ENCODE measurements around the gene ZNF74.

The ZNF74 gene

DNA sequence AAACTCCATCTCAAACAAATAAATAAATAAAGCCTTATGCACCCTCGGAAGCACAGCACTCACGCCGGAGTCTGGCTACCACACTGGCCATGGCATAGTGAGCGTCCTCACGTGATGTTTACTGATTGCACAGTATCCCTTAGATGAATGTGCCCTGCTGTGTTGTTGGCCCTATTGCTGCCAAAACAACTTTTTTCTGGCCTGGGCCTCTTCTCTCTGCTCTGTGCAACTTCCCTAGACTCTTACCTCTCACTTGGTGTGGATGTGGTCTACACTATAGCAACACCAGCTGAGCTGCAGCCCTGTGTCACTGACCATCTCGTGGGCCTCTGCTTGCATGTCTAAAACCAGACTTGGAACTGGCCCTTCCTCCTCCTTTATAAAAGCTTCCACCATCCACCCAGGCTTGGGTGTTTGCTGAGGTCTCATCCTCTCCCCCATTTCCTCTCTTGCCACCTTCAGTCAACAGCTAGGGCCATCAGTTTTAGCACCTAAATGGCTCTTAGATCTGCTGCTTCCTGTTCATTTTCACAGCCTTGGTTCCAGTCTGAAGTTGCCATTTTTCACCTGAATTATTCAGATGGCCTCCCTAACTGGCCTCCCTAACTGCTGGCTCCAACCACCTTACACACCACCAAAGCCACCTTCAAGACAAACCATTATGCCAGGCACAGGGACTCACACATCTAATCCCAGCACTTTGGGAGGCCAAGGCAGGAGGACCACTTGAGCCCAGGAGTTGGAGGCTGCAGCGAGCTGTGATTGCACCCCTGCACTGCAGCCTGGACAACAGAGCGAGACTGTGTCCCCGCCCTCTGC lies 9.2 kb downstream of the ZNF74 start:
- TF ChIP-seq, protein P1, sequence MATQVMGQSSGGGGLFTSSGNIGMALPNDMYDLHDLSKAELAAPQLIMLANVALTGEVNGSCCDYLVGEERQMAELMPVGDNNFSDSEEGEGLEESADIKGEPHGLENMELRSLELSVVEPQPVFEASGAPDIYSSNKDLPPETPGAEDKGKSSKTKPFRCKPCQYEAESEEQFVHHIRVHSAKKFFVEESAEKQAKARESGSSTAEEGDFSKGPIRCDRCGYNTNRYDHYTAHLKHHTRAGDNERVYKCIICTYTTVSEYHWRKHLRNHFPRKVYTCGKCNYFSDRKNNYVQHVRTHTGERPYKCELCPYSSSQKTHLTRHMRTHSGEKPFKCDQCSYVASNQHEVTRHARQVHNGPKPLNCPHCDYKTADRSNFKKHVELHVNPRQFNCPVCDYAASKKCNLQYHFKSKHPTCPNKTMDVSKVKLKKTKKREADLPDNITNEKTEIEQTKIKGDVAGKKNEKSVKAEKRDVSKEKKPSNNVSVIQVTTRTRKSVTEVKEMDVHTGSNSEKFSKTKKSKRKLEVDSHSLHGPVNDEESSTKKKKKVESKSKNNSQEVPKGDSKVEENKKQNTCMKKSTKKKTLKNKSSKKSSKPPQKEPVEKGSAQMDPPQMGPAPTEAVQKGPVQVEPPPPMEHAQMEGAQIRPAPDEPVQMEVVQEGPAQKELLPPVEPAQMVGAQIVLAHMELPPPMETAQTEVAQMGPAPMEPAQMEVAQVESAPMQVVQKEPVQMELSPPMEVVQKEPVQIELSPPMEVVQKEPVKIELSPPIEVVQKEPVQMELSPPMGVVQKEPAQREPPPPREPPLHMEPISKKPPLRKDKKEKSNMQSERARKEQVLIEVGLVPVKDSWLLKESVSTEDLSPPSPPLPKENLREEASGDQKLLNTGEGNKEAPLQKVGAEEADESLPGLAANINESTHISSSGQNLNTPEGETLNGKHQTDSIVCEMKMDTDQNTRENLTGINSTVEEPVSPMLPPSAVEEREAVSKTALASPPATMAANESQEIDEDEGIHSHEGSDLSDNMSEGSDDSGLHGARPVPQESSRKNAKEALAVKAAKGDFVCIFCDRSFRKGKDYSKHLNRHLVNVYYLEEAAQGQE (IDR thresholded peaks at IDR 0.05; ENCODE audit: insufficient read depth in 1 of 2, low read depth in 2 of 2, low read length in 2 of 2): no peak
- no peak for TF ChIP-seq POLR2AphosphoS5 (IDR thresholded peaks at IDR 0.05; ENCODE audit: low read depth, low read length)
- TF ChIP-seq TAF1 (IDR thresholded peaks at IDR 0.05; ENCODE audit: borderline replicate concordance, insufficient read depth, low read length): no peak
- TF ChIP-seq SIN3A (IDR thresholded peaks at IDR 0.05; ENCODE audit: borderline replicate concordance, insufficient read depth, low read length): no peak
- no peak for TF ChIP-seq FOXP2 (optimal IDR thresholded peaks at IDR 0.05; ENCODE audit: borderline replicate concordance, extremely low read depth, extremely low read length, insufficient read depth)

DNA sequence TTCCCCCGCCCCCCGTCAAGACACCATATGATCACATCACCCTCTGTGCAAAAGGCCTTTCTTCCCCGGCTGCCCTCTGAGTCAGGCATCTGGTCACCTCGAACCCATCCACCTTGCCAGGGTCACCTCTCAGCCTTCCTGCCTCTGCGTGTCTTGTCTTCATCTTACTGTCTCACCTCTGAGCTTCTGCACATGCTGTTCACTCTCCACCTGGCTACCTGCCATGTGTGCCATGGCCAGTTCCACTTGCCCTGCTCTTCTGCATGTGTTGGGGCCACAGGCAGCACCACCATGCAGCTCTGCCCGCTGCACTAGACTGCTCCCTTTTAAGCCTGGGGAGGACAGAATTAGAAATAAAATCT lies 9.8 kb downstream of the ZNF74 start:
- TF ChIP-seq FOXP2 (optimal IDR thresholded peaks at IDR 0.05; ENCODE audit: borderline replicate concordance, extremely low read depth, extremely low read length, insufficient read depth): no peak
- no peak for TF ChIP-seq SIN3A (IDR thresholded peaks at IDR 0.05; ENCODE audit: borderline replicate concordance, insufficient read depth, low read length)
- TF ChIP-seq POLR2AphosphoS5 (IDR thresholded peaks at IDR 0.05; ENCODE audit: low read depth, low read length): no peak
- TF ChIP-seq, protein P1 (IDR thresholded peaks at IDR 0.05; ENCODE audit: insufficient read depth in 1 of 2, low read depth in 2 of 2, low read length in 2 of 2): no peak
- no peak for TF ChIP-seq TAF1 (IDR thresholded peaks at IDR 0.05; ENCODE audit: borderline replicate concordance, insufficient read depth, low read length)

GRCh38 chr22:20404881-20405280 lies 10.9 kb downstream of the ZNF74 start:
- TF ChIP-seq SIN3A (IDR thresholded peaks at IDR 0.05; ENCODE audit: borderline replicate concordance, insufficient read depth, low read length): no peak
- TF ChIP-seq FOXP2 (optimal IDR thresholded peaks at IDR 0.05; ENCODE audit: borderline replicate concordance, extremely low read depth, extremely low read length, insufficient read depth): no peak
- TF ChIP-seq TAF1 (IDR thresholded peaks at IDR 0.05; ENCODE audit: borderline replicate concordance, insufficient read depth, low read length): no peak
- TF ChIP-seq, protein P1 (IDR thresholded peaks at IDR 0.05; ENCODE audit: insufficient read depth in 1 of 2, low read depth in 2 of 2, low read length in 2 of 2): no peak
- no peak for TF ChIP-seq POLR2AphosphoS5 (IDR thresholded peaks at IDR 0.05; ENCODE audit: low read depth, low read length)

GRCh38 chr22:20405291-20405930 lies 11.5 kb downstream of the ZNF74 start:
- TF ChIP-seq, protein P1 (IDR thresholded peaks at IDR 0.05; ENCODE audit: insufficient read depth in 1 of 2, low read depth in 2 of 2, low read length in 2 of 2): no peak
- no peak for TF ChIP-seq FOXP2 (optimal IDR thresholded peaks at IDR 0.05; ENCODE audit: borderline replicate concordance, extremely low read depth, extremely low read length, insufficient read depth)
- no peak for TF ChIP-seq TAF1 (IDR thresholded peaks at IDR 0.05; ENCODE audit: borderline replicate concordance, insufficient read depth, low read length)

Measured in PFSK-1 (cell line).